AG08395 (cell line): ENCODE data around the gene RPN1.
A peak's percentile ranks its signal among the peaks of the same experiment; 100 is the strongest.
"Not testable (repeated sequence)": the region's sequence is repeated elsewhere in the genome, so short reads cannot be mapped to it uniquely, and the experiment has no call there.

Experiments
- DNase-seq: peaks from one replicate; pipeline ENCODE4 v3.0.0; 2012; ENCODE audit warnings: mixed read lengths, low spot score

RPN1 gene

GRCh38 chr3:128650096-128651050, at the start of gene RPN1:
TSS of gene RPN1 (minus strand) at chr3:128650818. CDS start at chr3:128650800, 18 bp downstream.
- DNase-seq: peak; percentile 95

- DNase-seq: peak; percentile 72
Observed at GRCh38 chr3:128698211-128699047, 47.8 kb upstream of the RPN1 start.

- DNase-seq: no peak
Observed at GRCh38 chr3:128697341-128697740, 46.7 kb upstream of the RPN1 start.

- DNase-seq: no peak
Observed at GRCh38 chr3:128693696-128694095, 43.1 kb upstream of the RPN1 start.

- DNase-seq: no peak
Observed at GRCh38 chr3:128689060-128689459, 38.4 kb upstream of the RPN1 start.

- no peak for DNase-seq
Observed at GRCh38 chr3:128686465-128686864, 35.8 kb upstream of the RPN1 start.

GRCh38 chr3:128684986-128685726, 34.5 kb upstream of the RPN1 start:
- no peak for DNase-seq

GRCh38 chr3:128683957-128684356, 33.3 kb upstream of the RPN1 start:
- DNase-seq: no peak

- no peak for DNase-seq
Observed at GRCh38 chr3:128681369-128681829, 30.8 kb upstream of the RPN1 start.

- DNase-seq: peak; percentile 99
Observed at GRCh38 chr3:128680603-128681368, 30.2 kb upstream of the RPN1 start.

- DNase-seq: no peak
Observed at GRCh38 chr3:128679338-128679737, 28.7 kb upstream of the RPN1 start.

- not testable (repeated sequence) for DNase-seq
Observed at GRCh38 chr3:128675802-128676201, 25.2 kb upstream of the RPN1 start.

GRCh38 chr3:128674161-128674784, 23.7 kb upstream of the RPN1 start:
- no peak for DNase-seq

GRCh38 chr3:128667641-128668040, 17.0 kb upstream of the RPN1 start:
- no peak for DNase-seq

- DNase-seq: no peak
Observed at GRCh38 chr3:128665362-128666021, 14.9 kb upstream of the RPN1 start.

GRCh38 chr3:128663151-128663550, 12.5 kb upstream of the RPN1 start:
- DNase-seq: no peak

GRCh38 chr3:128655531-128655930, 4.9 kb upstream of the RPN1 start:
- DNase-seq: no peak

- DNase-seq: not testable (repeated sequence)
Observed at GRCh38 chr3:128653993-128654805, 3.6 kb upstream of the RPN1 start.

- not testable (repeated sequence) for DNase-seq
Observed at GRCh38 chr3:128653383-128653992, 2.9 kb upstream of the RPN1 start.
